HG03045 (cell line): ENCODE results near the gene STC2.

ENCODE experiments used
- ATAC-seq: cut with Tn5 transposase; IDR thresholded peaks from one replicate; pipeline ENCODE4 v1.9.1; 2021; ENCODE audit warnings: mild to moderate bottlenecking, moderate library complexity; ENCODE audit not compliant: unreplicated experiment

The STC2 gene

DNA sequence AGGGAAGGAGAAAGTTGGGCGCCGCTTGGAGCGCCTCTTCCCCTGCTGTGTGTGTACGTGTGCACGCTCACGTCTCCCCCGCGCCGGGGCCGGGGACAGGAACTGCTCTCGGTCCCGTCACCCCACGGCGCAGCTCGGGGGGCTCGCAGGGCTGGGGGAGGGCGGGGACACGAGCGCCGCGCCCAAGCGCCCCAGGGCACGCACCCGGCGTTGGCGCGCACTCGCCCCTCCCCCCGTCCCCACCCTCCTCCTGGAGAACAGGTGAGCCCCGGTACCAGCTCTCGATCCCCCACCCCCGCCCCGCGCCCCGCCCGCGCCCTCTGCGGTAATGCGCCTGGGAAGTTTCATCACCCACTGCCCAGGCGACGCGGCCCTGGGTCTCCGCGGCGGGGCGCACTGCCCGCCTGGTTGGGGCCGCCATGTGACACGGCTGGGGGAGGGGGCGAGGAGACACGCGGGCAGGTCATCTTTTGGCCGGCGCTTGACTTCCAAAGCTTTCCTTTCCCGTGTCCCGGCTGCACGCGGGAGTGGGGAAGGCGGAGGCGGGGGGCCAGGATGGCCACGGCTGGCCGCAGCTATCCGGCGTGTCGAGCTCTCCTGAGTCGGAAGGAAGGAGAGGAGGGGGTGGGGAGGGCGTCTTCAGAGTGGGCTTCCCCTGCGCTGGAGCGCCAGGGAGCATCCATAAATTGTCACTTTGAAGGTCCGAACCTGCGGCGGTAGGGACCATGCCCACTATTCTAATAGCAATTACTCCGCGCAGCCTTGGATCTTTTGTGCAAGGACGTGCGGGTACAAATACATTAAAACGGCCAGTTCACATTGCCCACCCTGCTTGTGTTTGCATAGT is 1.5 kb upstream of the STC2 start:
- peak; percentile 46 for ATAC-seq

GRCh38 chr5:173328844-173329490 is 753 bp upstream of the STC2 start:
- peak; percentile 1 for ATAC-seq

GRCh38 chr5:173327084-173327947 is 898 bp downstream of the STC2 start:
- no peak for ATAC-seq

DNA sequence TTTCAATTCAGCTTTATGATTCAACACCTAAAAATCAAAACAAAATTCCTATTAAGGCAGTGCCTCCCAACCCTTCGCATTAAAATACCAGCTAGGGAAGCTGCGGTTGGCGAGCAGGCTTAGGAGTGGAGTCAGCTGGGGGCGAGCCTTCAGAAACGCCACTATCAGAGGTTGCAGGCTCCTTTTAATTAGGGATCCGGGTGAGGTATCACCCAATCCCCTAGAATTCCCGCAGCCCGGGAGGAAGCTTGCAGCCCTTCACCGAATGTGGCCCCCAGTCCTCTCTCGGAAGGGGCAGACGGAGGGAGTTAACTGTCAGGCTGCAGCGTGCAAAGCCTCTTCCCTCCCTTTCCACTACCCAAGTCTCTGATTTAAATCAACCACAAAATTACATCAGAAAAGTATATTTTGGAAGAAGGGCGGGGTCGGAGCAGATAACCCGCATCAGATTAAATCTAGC is 1.7 kb downstream of the STC2 start:
- no peak for ATAC-seq

DNA sequence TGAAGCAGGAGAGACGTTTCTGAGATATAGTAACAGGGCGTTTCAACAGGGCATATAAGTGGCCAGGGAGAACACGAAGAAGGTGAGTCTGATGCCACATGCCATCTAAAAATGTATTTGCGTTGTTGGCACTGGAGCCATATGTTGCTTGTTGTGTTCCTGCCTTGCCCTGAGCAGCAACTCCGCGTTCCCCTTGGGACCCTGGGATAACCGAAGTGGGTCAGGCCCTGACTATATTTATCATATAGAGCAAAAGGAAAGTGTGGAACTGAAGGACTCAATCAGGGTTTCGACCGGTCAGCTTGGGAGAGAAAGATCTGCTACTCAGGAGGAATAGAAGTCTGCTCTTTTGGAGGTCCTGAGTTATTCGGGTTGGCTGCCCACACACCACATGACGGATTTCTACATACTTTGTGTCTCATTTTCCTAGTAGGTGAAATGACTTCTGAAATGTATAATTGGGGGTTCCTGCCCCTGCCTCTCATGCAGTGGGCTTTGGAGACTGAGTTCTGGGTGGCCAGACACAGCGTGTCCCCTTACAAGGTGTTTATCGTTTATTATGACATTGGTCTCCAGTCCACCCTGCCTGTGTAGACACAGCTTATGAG is 3.0 kb downstream of the STC2 start:
- ATAC-seq = no peak

- no peak for ATAC-seq
Measured at GRCh38 chr5:173324115-173325001, 3.9 kb downstream of the STC2 start.

GRCh38 chr5:173323799-173324114 is 4.5 kb downstream of the STC2 start:
- no peak for ATAC-seq

GRCh38 chr5:173323106-173323798 is 5.0 kb downstream of the STC2 start:
- ATAC-seq = no peak

- ATAC-seq = no peak
Measured at GRCh38 chr5:173321886-173322285, 6.3 kb downstream of the STC2 start.

GRCh38 chr5:173320259-173320658 is 8.0 kb downstream of the STC2 start:
- ATAC-seq = no peak

DNA sequence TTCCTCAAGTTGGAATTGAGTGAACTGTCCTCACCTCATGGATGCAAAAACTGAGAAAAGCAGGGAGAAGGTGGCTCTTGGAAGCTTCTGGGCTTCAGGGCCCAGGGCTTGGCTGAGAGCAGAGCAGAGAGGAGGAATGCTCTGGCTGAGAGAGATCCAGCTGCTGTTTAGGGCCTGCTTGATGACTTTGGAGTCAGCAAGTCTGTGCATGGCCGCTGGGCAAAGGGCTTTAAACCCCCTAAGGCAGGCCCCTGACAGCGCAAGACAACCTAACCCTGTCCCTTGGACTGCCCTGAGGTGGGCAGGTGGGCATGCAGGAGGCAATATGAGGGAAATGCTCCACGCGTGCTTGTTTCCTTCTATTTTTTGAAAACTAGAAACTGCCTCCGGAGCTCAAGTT is 8.6 kb downstream of the STC2 start:
- ATAC-seq = no peak

- no peak for ATAC-seq
Measured at GRCh38 chr5:173318881-173319620, 9.2 kb downstream of the STC2 start.

GRCh38 chr5:173318330-173318729 is 9.9 kb downstream of the STC2 start:
- ATAC-seq = no peak

DNA sequence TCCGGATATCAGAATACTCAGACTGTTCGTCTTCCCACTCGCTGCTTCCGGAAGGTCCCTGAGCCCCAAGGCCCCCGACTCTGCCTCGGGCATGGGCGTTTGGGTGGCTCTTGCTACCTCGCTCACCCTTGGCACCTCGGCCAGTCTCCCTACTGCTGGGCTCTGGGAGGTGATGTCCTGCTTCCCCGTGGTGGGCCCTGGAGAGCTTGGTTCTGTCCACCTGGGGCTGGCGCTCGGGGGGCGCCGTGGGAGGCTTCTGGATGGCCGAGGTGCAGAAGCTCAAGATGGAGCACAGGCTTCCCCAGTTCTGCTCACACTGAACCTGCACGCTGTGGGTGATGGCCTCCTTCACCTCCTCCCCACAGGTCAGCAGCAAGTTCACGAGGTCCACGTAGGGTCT is 10.4 kb downstream of the STC2 start:
- ATAC-seq = no peak

DNA sequence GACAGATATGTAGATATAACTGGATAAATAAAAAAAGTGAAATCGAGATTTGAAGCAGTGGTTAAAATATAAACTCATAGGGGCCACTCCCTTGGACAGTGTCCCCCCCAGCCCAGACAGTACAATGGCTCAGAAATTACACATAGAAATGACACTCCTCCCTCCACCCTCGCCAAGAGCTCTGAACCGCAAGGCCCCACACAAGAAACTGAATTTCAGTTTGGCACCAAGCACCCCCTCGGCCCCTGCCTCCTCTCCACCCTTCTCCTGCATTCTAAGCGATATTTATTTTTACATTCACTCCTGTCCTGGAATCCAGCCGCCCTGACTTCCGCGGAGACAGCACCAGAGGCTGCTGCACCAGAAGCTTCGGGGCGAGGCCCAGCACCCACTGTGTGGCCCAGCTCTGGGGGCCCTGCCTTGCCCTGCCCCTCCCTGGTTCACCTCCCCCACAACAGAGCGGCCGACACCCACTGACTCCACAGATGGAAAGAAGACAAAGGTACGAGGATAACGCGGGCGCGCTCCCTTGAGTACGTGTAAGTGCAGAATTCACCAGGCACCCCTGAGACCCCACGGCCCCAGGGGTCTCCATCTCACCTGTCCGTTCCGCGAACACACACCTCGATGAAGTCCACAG is 11.0 kb downstream of the STC2 start:
- no peak for ATAC-seq

- no peak for ATAC-seq
Measured at GRCh38 chr5:173316339-173317020, 11.7 kb downstream of the STC2 start.

DNA sequence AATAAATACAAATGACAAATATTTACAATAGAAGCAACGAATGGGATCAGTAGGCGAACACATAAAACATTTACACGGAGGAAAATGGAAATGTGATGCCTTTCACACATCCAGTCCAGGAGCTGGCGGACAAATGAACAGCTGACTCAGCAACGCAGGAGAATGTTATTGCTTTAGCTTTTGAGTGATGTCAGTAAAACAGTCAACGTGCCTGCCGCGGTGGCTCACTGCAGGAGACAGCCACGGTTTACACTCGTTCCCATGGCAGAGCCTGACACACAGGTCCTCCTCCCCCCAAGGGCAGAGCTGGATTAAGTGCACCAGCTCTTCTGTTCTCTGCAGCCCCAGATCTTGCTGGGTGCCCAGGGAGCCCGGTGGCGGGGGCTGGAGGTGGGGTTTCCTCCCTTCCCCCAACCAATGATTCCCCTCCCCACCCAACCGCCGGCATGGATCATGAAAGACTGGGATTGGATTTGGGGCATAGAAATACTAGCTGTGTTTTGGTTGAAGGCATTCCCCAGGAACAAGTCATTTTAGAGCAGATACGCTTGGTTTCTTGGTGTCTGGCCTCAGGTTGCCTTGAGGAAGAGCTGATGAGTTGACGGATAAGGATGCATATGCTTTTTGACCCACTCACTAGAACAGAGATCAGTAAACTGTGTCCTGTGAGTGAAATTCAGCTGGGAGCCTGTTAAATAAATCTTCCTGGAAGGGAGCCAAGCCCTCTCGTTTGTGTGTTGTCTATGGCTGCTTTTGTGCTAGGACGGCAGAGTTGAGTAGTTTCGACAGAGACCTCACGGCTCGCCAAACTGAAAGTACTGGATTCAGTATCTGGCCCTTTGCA is 12.5 kb downstream of the STC2 start:
- ATAC-seq = no peak
